WTC11 (cell line): ENCODE measurements around the gene RGS17. TPM values are rescaled to one million over a fixed set of nuclear protein-coding genes. Genes with fewer than 3 reads are reported as not detected.

Experiments used
- ATAC-seq: fragments of 200-7000 bp; cut with Tn5 transposase; 2 replicates; pipeline ENCODE4 v1.10.0; 2021; ENCODE audit warnings: mild to moderate bottlenecking, moderate library complexity
- CTCF ChIA-PET: fragments of 300-600 bp; sonication (Branson Sonifier 250); formaldehyde crosslinking; loops from one replicate; lab custom pipeline; 2021; ENCODE audit warnings: antibody characterized with exemption; lab: Charles Lee
- POLR2A ChIA-PET: fragments of 350-600 bp; sonication (Branson Sonifier 250); formaldehyde crosslinking; loops from one replicate; lab custom pipeline; 2021; ENCODE audit warnings: antibody characterized with exemption; lab: Charles Lee
- DNase-seq: peaks from one replicate; pipeline ENCODE4 v3.0.0; 2021; ENCODE audit warnings: low spot score
- H3K27ac Mint-ChIP-seq: 2 replicates; pipeline ENCODE4 v1.8.0; 2021; ENCODE audit warnings: mixed read lengths
- H3K27me3 Mint-ChIP-seq: 2 replicates; pipeline ENCODE4 v1.8.0; 2021; ENCODE audit warnings: low read depth, mild to moderate bottlenecking, moderate library complexity, mixed read lengths
- H3K36me3 Mint-ChIP-seq: 2 replicates; pipeline ENCODE4 v1.8.0; 2021; ENCODE audit warnings: mixed read lengths
- H3K4me1 Mint-ChIP-seq: 2 replicates; pipeline ENCODE4 v1.8.0; 2022; ENCODE audit warnings: mixed read lengths
- H3K4me3 Mint-ChIP-seq: 2 replicates; pipeline ENCODE4 v1.8.0; 2021; ENCODE audit warnings: mild to moderate bottlenecking, moderate library complexity, mixed read lengths
- H3K9me3 Mint-ChIP-seq: 2 replicates; pipeline ENCODE4 v1.8.0; 2021; ENCODE audit warnings: mixed read lengths
- AR ChIP-seq: fragments of 250-450 bp; sonication (Bioruptor Pico); IDR thresholded peaks from 2 replicates; pipeline ENCODE4 v1.9.0; 2021; ENCODE audit warnings: mild to moderate bottlenecking
- ATF2 ChIP-seq: sonication (generic); formaldehyde crosslinking; IDR thresholded peaks from 2 replicates; pipeline ENCODE4 v1.8.1; 2022; ENCODE audit warnings: low read depth, missing genetic modification reagents, borderline replicate concordance
- ATF6 ChIP-seq: sonication (generic); formaldehyde crosslinking; IDR thresholded peaks from 2 replicates; pipeline ENCODE4 v1.8.1; 2023; ENCODE audit warnings: mild to moderate bottlenecking, missing genetic modification reagents
- CBFB ChIP-seq: sonication (generic); formaldehyde crosslinking; IDR thresholded peaks from 2 replicates; pipeline ENCODE4 v1.8.1; 2022; ENCODE audit warnings: mild to moderate bottlenecking, low read depth, missing genetic modification reagents
- CREB1 ChIP-seq: sonication (generic); formaldehyde crosslinking; IDR thresholded peaks from 2 replicates; pipeline ENCODE4 v1.8.0; 2023; ENCODE audit warnings: mild to moderate bottlenecking, missing genetic modification reagents
- ETV6 ChIP-seq: sonication (generic); formaldehyde crosslinking; IDR thresholded peaks from 2 replicates; pipeline ENCODE4 v1.8.1; 2022; ENCODE audit warnings: mild to moderate bottlenecking, missing genetic modification reagents
- HMGA2 ChIP-seq: fragments of 250-450 bp; sonication (Bioruptor Pico); IDR thresholded peaks from 2 replicates; pipeline ENCODE4 v1.4.0; 2021; ENCODE audit warnings: mild to moderate bottlenecking, moderate library complexity
- HMGXB4 ChIP-seq: sonication (generic); formaldehyde crosslinking; IDR thresholded peaks from 2 replicates; pipeline ENCODE4 v1.8.1; 2023; ENCODE audit warnings: mild to moderate bottlenecking, moderate library complexity, missing genetic modification reagents
- JAZF1 ChIP-seq: fragments of 250-450 bp; sonication (Bioruptor Pico); IDR thresholded peaks from 2 replicates; pipeline ENCODE4 v1.9.0; 2021; ENCODE audit warnings: moderate library complexity, mild to moderate bottlenecking, inconsistent platforms
- NFATC4 ChIP-seq: fragments of 250-450 bp; sonication (Bioruptor Pico); IDR thresholded peaks from 2 replicates; pipeline ENCODE4 v1.9.0; 2021; ENCODE audit warnings: mild to moderate bottlenecking
- NFE2L1 ChIP-seq: sonication (generic); formaldehyde crosslinking; IDR thresholded peaks from 2 replicates; pipeline ENCODE4 v1.8.1; 2023; ENCODE audit warnings: missing genetic modification reagents
- NR1H2 ChIP-seq: sonication (generic); formaldehyde crosslinking; IDR thresholded peaks from 2 replicates; pipeline ENCODE4 v1.9.0; 2021; ENCODE audit warnings: mild to moderate bottlenecking, moderate library complexity, missing genetic modification reagents
- NR3C1 ChIP-seq: sonication (generic); formaldehyde crosslinking; conservative IDR thresholded peaks from 2 replicates; pipeline ENCODE4 v1.8.1; 2023; ENCODE audit warnings: low read depth, mild to moderate bottlenecking, missing genetic modification reagents
- RORB ChIP-seq: fragments of 250-450 bp; sonication (Bioruptor Pico); IDR thresholded peaks from 2 replicates; pipeline ENCODE4 v1.9.0; 2021; ENCODE audit warnings: mild to moderate bottlenecking
- TP53 ChIP-seq: sonication (generic); formaldehyde crosslinking; IDR thresholded peaks from 2 replicates; pipeline ENCODE4 v1.8.1; 2023; ENCODE audit warnings: mild to moderate bottlenecking, missing genetic modification reagents
- USF1 ChIP-seq: sonication (generic); formaldehyde crosslinking; IDR thresholded peaks from 2 replicates; pipeline ENCODE4 v1.8.0; 2022; ENCODE audit warnings: mild to moderate bottlenecking, missing genetic modification reagents
- USF2 ChIP-seq: sonication (generic); formaldehyde crosslinking; IDR thresholded peaks from 2 replicates; pipeline ENCODE4 v1.8.1; 2023; ENCODE audit warnings: mild to moderate bottlenecking, missing genetic modification reagents, moderate library complexity
- ZBTB43 ChIP-seq: sonication (generic); formaldehyde crosslinking; IDR thresholded peaks from 2 replicates; pipeline ENCODE4 v1.8.1; 2023; ENCODE audit warnings: mild to moderate bottlenecking, missing genetic modification reagents
- ZNF121 ChIP-seq: sonication (generic); formaldehyde crosslinking; IDR thresholded peaks from 2 replicates; pipeline ENCODE4 v1.8.0; 2023; ENCODE audit warnings: missing genetic modification reagents
- ZNF396 ChIP-seq: fragments of 250-450 bp; sonication (Bioruptor Pico); IDR thresholded peaks from 2 replicates; pipeline ENCODE4 v1.8.0; 2021; ENCODE audit warnings: mild to moderate bottlenecking, moderate library complexity, borderline replicate concordance
- ZNF416 ChIP-seq: fragments of 250-450 bp; sonication (Bioruptor Pico); IDR thresholded peaks from 2 replicates; pipeline ENCODE4 v1.9.0; 2021; ENCODE audit warnings: mild to moderate bottlenecking, inconsistent platforms
- ZNF512 ChIP-seq: sonication (generic); formaldehyde crosslinking; IDR thresholded peaks from 2 replicates; pipeline ENCODE4 v1.8.1; 2022; ENCODE audit warnings: missing genetic modification reagents, borderline replicate concordance
- total RNA-seq: library from RNA; stranded (reverse); gene quantifications from 3 replicates; pipeline ENCODE4 v1.2.3, GENCODE V29; 2021

The RGS17 gene
- total RNA-seq, 1 experiment from 2014 or later: 9.3 TPM

GRCh38 chr6:153063936-153064335, 67.1 kb downstream of the RGS17 start:
- Mint-ChIP-seq H3K36me3 (peaks cover 28% of the 10 kb centered on the region), H3K9me3 (peaks cover 49% of the 10 kb centered on the region), H3K4me3 (no peak overlapping the region), H3K4me1 (peaks cover 21% of the 10 kb centered on the region), H3K27me3 (no peaks in the 10 kb centered on the region), H3K27ac (no peak overlapping the region)
- CTCF ChIA-PET: no interaction called here
- no peak for ATAC-seq
- no peak for DNase-seq
- no peak for TF ChIP-seq USF1
- no peak for TF ChIP-seq CBFB (CRISPR knock-in tag)
- TF ChIP-seq HMGA2 (CRISPR knock-in tag): no peak
- TF ChIP-seq NFE2L1 (CRISPR knock-in tag): no peak
- no peak for TF ChIP-seq NR3C1 (CRISPR knock-in tag)
- TF ChIP-seq ETV6: no peak
- no peak for TF ChIP-seq CREB1 (CRISPR knock-in tag)
- TF ChIP-seq ATF2 (CRISPR knock-in tag): no peak
- TF ChIP-seq TP53 (CRISPR knock-in tag): no peak
- no peak for TF ChIP-seq ZNF396 (CRISPR knock-in tag)
- TF ChIP-seq NR1H2 (CRISPR knock-in tag): no peak
- TF ChIP-seq JAZF1 (CRISPR knock-in tag): no peak
- TF ChIP-seq ZNF121: no peak
- TF ChIP-seq NFATC4 (CRISPR knock-in tag): no peak
- no peak for TF ChIP-seq HMGXB4 (CRISPR knock-in tag)
- TF ChIP-seq ZNF416: no peak
- POLR2A ChIA-PET: no interaction called here

GRCh38 chr6:153062516-153062915, 68.6 kb downstream of the RGS17 start:
- ATAC-seq (no peak), DNase-seq (no peak)
- TF ChIP-seq USF2 (CRISPR knock-in tag) (no peak), HMGA2 (CRISPR knock-in tag) (no peak)
- Mint-ChIP-seq H3K27me3 (no peaks in the 10 kb centered on the region), H3K27ac (no peak overlapping the region), H3K4me3 (no peak overlapping the region), H3K4me1 (peaks cover 32% of the 10 kb centered on the region), H3K36me3 (peaks cover 24% of the 10 kb centered on the region), H3K9me3 (peaks cover 39% of the 10 kb centered on the region)
- ChIA-PET CTCF (no interaction called here), POLR2A (no interaction called here)

- DNase-seq: no peak
- peak; percentile 94 for ATAC-seq
- H3K4me1 Mint-ChIP-seq: peaks cover 35% of the 10 kb centered on the region
- H3K9me3 Mint-ChIP-seq: peaks cover 17% of the 10 kb centered on the region
- H3K27me3 Mint-ChIP-seq: no peaks in the 10 kb centered on the region
- ChIA-PET POLR2A (interaction anchor here (0.6 kb wide), 1 partner anchor 59 kb away, joined by 6 read pairs; no protein-coding TSS in a partner anchor), CTCF (no interaction called here)
- peak overlapping the region; percentile 94 for H3K27ac Mint-ChIP-seq
- H3K36me3 Mint-ChIP-seq: peaks cover 14% of the 10 kb centered on the region
- H3K4me3 Mint-ChIP-seq: no peak overlapping the region
- TF ChIP-seq RORB: no peak
- TF ChIP-seq ZNF396 (CRISPR knock-in tag): no peak
- TF ChIP-seq ZNF512 (CRISPR knock-in tag): no peak
- no peak for TF ChIP-seq AR (CRISPR knock-in tag)
- TF ChIP-seq ZBTB43 (CRISPR knock-in tag): no peak
- TF ChIP-seq ATF6: no peak
These were observed 71.3 kb downstream of the RGS17 start for GRCh38 chr6:153059757-153060156.
